BE2C (cell line): ENCODE results near the gene ZSCAN25.

Experiments
- DNase-seq: peaks from one replicate; pipeline ENCODE4 v3.0.0-alpha.2; 2020
- H3K27me3 ChIP-seq: fragments of 250-450 bp; sonication (Bioruptor Pico); 2 replicates; pipeline ENCODE4 v1.5.1; 2020; ENCODE audit warnings: mild to moderate bottlenecking
- H3K36me3 ChIP-seq: fragments of 250-450 bp; sonication (Bioruptor Pico); 2 replicates; pipeline ENCODE4 v1.5.1; 2020; ENCODE audit warnings: mild to moderate bottlenecking
- H3K4me1 ChIP-seq: fragments of 250-450 bp; sonication (Bioruptor Pico); 2 replicates; pipeline ENCODE4 v1.5.1; 2020
- H3K4me3 ChIP-seq: 2 replicates; pipeline ENCODE4 v1.5.1; 2011; ENCODE audit warnings: low read depth, low read length
- H3K9me3 ChIP-seq: fragments of 250-450 bp; sonication (Bioruptor Pico); 2 replicates; pipeline ENCODE4 v1.5.1; 2020
- CTCF ChIP-seq: IDR thresholded peaks from 2 replicates; pipeline ENCODE4 v1.5.1; 2012; ENCODE audit warnings: mild to moderate bottlenecking, low read depth, low read length

The ZSCAN25 gene

GRCh38 chr7:99667179-99667578 lies 50.4 kb downstream of the ZSCAN25 start:
- H3K27me3 ChIP-seq = no peaks in the 10 kb centered on the region

DNA sequence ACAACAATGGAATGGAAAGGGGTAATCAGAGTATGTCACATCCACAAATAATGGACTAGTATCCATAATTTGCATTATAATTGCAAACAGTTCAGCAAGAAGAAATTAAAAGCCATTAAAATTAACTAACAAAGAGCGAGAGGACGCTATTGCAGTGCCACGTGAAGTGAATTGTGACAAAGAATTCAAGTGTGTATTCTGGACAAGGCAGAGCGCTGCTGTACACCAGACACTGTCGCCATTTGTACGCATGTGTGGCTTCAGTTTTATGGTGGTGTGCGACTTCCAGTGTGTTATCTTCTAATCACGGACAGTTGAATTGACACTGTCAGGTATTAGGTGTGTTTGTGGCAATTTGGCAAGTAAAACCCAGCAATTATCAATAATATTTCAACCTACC lies 51.8 kb downstream of the ZSCAN25 start:
- Histone ChIP-seq H3K27me3 (no peaks in the 10 kb centered on the region), H3K4me3 (no peak overlapping the region), H3K9me3 (no peaks in the 10 kb centered on the region), H3K4me1 (no peaks in the 10 kb centered on the region), H3K36me3 (no peaks in the 10 kb centered on the region)
- TF ChIP-seq CTCF = no peak
- no peak for DNase-seq

More at GRCh38 chr7:99667179-99667578, 50.4 kb downstream of the ZSCAN25 start:
- no peak for DNase-seq
- Histone ChIP-seq H3K36me3 (no peaks in the 10 kb centered on the region), H3K9me3 (no peaks in the 10 kb centered on the region), H3K4me3 (no peak overlapping the region), H3K4me1 (no peaks in the 10 kb centered on the region)
- TF ChIP-seq CTCF = no peak

- Histone ChIP-seq H3K9me3 (no peaks in the 10 kb centered on the region), H3K4me3 (no peak overlapping the region), H3K4me1 (no peaks in the 10 kb centered on the region), H3K27me3 (no peaks in the 10 kb centered on the region), H3K36me3 (no peaks in the 10 kb centered on the region)
- TF ChIP-seq CTCF = no peak
- no peak for DNase-seq
Observed at GRCh38 chr7:99669782-99670181, 53.0 kb downstream of the ZSCAN25 start.

DNA sequence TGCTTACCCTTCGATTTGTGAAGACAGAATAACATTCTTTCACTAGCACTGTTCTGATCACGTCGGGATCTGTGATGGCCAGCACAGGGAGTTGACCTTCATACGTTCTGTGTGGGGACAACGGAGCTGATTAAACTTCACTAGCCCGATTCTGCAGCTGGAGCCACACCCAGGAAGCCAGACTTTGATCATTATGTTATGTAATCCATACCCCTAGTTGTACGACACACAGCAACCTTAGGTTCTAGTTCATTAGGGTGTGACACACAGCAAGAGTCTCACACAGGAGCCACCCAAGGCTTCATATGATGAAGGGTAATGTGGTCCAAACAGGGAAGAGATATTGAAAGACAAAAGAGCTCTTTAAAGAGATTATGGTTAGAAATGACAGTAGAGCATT lies 55.8 kb downstream of the ZSCAN25 start:
- DNase-seq = no peak
- Histone ChIP-seq H3K9me3 (no peaks in the 10 kb centered on the region), H3K27me3 (no peaks in the 10 kb centered on the region), H3K4me3 (no peak overlapping the region), H3K36me3 (no peaks in the 10 kb centered on the region), H3K4me1 (no peaks in the 10 kb centered on the region)
- no peak for TF ChIP-seq CTCF

DNA sequence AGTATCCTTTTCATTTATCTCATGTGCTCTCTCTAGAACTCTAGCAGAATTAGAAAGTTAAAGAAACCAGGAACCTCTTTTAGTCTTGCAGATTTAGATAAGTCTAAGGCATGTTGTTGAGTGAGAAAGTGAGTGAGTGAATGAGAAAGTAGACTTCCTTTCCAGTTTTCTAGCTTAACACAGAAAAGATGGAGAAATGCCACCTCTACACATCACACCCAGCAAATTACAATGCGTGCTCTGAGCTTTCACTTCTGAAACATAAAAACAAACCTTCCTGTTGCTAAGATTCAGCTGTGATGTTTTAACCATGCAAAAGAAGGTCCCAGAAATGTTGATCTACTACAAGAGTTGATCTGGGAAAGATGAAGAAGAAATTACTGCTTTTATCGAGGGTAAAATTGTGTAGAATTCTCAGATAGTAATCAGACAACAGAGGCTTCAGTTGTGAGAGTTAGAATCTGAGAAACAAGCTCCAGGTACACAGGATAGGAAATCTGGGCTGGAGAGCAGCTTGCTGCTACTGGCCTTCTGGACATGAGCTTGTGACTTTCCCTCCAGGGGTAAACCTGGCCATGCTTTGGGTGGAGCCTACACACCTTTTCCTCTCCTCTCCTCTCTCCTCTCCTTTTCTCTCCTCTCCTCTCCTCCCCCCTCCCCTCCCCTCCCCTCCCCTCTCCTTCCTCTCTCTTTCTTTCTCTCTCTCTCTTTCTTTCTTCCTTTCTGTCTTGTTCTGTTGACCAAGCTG lies 58.4 kb downstream of the ZSCAN25 start:
- DNase-seq = no peak
- H3K27me3 ChIP-seq = peaks cover 9% of the 10 kb centered on the region
- no peak overlapping the region for H3K4me3 ChIP-seq
- H3K9me3 ChIP-seq = no peaks in the 10 kb centered on the region
- TF ChIP-seq CTCF = no peak
- H3K4me1 ChIP-seq = no peaks in the 10 kb centered on the region
- H3K36me3 ChIP-seq = no peaks in the 10 kb centered on the region

DNA sequence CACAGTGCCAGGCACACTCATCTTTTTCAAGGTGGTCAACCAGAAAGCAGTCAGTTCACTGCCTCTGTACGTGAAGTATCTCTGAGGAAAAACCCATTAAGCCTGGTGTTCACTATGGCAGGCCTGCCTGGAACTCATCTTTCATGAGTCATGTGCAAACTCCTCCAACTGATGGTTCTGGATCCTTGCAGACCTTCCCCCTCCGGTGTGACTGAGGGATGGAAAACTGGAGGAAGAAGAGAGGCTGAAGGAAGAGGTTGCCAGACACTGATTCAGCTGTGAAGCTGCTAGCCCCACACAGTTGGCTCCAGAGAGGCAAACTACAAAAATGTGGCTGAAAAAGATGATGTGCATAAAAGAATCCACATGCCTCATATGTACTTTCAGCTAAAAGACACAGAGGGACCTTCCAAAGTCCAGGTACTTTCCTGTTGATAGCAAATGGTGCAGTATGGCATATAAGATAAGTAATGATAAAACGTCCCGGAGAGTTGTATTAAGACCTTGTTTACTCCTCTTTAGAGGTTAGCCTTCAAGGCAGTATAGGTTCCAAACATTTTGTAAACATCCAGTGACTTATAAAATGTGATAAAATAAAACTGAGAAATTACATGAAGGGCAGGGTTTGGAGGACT lies 60.4 kb downstream of the ZSCAN25 start:
- Histone ChIP-seq H3K4me1 (no peaks in the 10 kb centered on the region), H3K36me3 (no peaks in the 10 kb centered on the region), H3K9me3 (no peaks in the 10 kb centered on the region), H3K27me3 (peaks cover 9% of the 10 kb centered on the region), H3K4me3 (no peak overlapping the region)
- TF ChIP-seq CTCF = no peak
- no peak for DNase-seq
